GM19463 (cell line): ENCODE results near the gene HNMT.

Source experiments
- ATAC-seq: cut with Tn5 transposase; IDR thresholded peaks from one replicate; pipeline ENCODE4 v1.9.1; 2021; ENCODE audit warnings: mild to moderate bottlenecking, moderate library complexity; ENCODE audit not compliant: unreplicated experiment

HNMT gene

GRCh38 chr2:138009622-138010021 is 45.3 kb downstream of the HNMT start:
- ATAC-seq, result no peak

- no peak for ATAC-seq
Measured at GRCh38 chr2:138010890-138011289, 46.6 kb downstream of the HNMT start.

- no peak for ATAC-seq
Measured at GRCh38 chr2:138012082-138012481, 47.8 kb downstream of the HNMT start.

GRCh38 chr2:138012968-138013367 is 48.7 kb downstream of the HNMT start:
- no peak for ATAC-seq

GRCh38 chr2:138013639-138014038 is 49.4 kb downstream of the HNMT start:
- ATAC-seq, result no peak

- ATAC-seq, result no peak
Measured at GRCh38 chr2:138015494-138015893, 51.2 kb downstream of the HNMT start.

- ATAC-seq, result no peak
Measured at GRCh38 chr2:138016351-138017087, 52.2 kb downstream of the HNMT start.

- no peak for ATAC-seq
Measured at GRCh38 chr2:138017824-138018223, 53.6 kb downstream of the HNMT start.

GRCh38 chr2:138018866-138019688 is 54.8 kb downstream of the HNMT start:
- ATAC-seq, result no peak

GRCh38 chr2:138020432-138020831 is 56.2 kb downstream of the HNMT start:
- ATAC-seq, result no peak

- no peak for ATAC-seq
Measured at GRCh38 chr2:138021154-138021553, 56.9 kb downstream of the HNMT start.

GRCh38 chr2:138023298-138023697 is 59.0 kb downstream of the HNMT start:
- no peak for ATAC-seq

- ATAC-seq, result no peak
Measured at GRCh38 chr2:138023976-138024375, 59.7 kb downstream of the HNMT start.

GRCh38 chr2:138026111-138027020 is 62.1 kb downstream of the HNMT start:
- ATAC-seq, result no peak

GRCh38 chr2:138028538-138028937 is 64.3 kb downstream of the HNMT start:
- ATAC-seq, result peak; percentile 37

- ATAC-seq, result no peak
Measured at GRCh38 chr2:138029276-138029675, 65.0 kb downstream of the HNMT start.

GRCh38 chr2:138030459-138030858 is 66.2 kb downstream of the HNMT start:
- peak; percentile 83 for ATAC-seq

GRCh38 chr2:138032334-138032733 is 68.1 kb downstream of the HNMT start:
- no peak for ATAC-seq

GRCh38 chr2:138034536-138034935 is 70.3 kb downstream of the HNMT start:
- ATAC-seq, result no peak

- ATAC-seq, result no peak
Measured at GRCh38 chr2:138035608-138036217, 71.4 kb downstream of the HNMT start.

GRCh38 chr2:138036522-138036921 is 72.2 kb downstream of the HNMT start:
- no peak for ATAC-seq
